GM19455 (cell line): ENCODE results near the gene DRAP1.

Experiments
- ATAC-seq: cut with Tn5 transposase; IDR thresholded peaks from one replicate; pipeline ENCODE4 v1.9.1; 2021; ENCODE audit not compliant: unreplicated experiment

DRAP1 gene

GRCh38 chr11:65919141-65919572 is at the start of gene DRAP1:
TSS of gene DRAP1 (plus strand) at chr11:65919426. CDS start at chr11:65919502, 76 bp downstream.
- ATAC-seq, result peak; percentile 83

GRCh38 chr11:65869643-65870306 is 49.5 kb upstream of the DRAP1 start:
- ATAC-seq, result no peak

GRCh38 chr11:65870307-65870658 is 48.9 kb upstream of the DRAP1 start:
- no peak for ATAC-seq

GRCh38 chr11:65870706-65871681 is 48.2 kb upstream of the DRAP1 start:
- ATAC-seq, result no peak

- no peak for ATAC-seq
Measured at GRCh38 chr11:65871811-65872548, 47.2 kb upstream of the DRAP1 start.

- no peak for ATAC-seq
Measured at GRCh38 chr11:65872586-65873317, 46.5 kb upstream of the DRAP1 start, which contains the start of gene EFEMP2. TSS of gene EFEMP2 (minus strand) at chr11:65872800. CDS start at chr11:65872354, 446 bp downstream.

- ATAC-seq, result peak; percentile 78
Measured at GRCh38 chr11:65873318-65874156, 45.7 kb upstream of the DRAP1 start.

GRCh38 chr11:65879617-65880016 is 39.6 kb upstream of the DRAP1 start, which contains the start of gene CTSW:
TSS of gene CTSW (plus strand) at chr11:65879837. CDS start at chr11:65879855, 18 bp downstream.
- no peak for ATAC-seq

- ATAC-seq, result no peak
Measured at GRCh38 chr11:65880027-65880426, 39.2 kb upstream of the DRAP1 start.

- ATAC-seq, result no peak
Measured at GRCh38 chr11:65880844-65881421, 38.3 kb upstream of the DRAP1 start.

GRCh38 chr11:65882120-65883057 is 36.8 kb upstream of the DRAP1 start:
- ATAC-seq, result no peak

- no peak for ATAC-seq
Measured at GRCh38 chr11:65883058-65883761, 36.0 kb upstream of the DRAP1 start.

- no peak for ATAC-seq
Measured at GRCh38 chr11:65883786-65884715, 35.2 kb upstream of the DRAP1 start.

GRCh38 chr11:65884716-65885092 is 34.5 kb upstream of the DRAP1 start:
- no peak for ATAC-seq

- ATAC-seq, result no peak
Measured at GRCh38 chr11:65885231-65885630, 34.0 kb upstream of the DRAP1 start.

- ATAC-seq, result no peak
Measured at GRCh38 chr11:65885808-65886536, 33.3 kb upstream of the DRAP1 start.
